ENCODE data around the gene CAPN15.
"Not testable (repeated sequence)": the region's sequence is repeated elsewhere in the genome, so short reads cannot be mapped to it uniquely, and the experiment has no call there.

CAPN15 gene

DNA sequence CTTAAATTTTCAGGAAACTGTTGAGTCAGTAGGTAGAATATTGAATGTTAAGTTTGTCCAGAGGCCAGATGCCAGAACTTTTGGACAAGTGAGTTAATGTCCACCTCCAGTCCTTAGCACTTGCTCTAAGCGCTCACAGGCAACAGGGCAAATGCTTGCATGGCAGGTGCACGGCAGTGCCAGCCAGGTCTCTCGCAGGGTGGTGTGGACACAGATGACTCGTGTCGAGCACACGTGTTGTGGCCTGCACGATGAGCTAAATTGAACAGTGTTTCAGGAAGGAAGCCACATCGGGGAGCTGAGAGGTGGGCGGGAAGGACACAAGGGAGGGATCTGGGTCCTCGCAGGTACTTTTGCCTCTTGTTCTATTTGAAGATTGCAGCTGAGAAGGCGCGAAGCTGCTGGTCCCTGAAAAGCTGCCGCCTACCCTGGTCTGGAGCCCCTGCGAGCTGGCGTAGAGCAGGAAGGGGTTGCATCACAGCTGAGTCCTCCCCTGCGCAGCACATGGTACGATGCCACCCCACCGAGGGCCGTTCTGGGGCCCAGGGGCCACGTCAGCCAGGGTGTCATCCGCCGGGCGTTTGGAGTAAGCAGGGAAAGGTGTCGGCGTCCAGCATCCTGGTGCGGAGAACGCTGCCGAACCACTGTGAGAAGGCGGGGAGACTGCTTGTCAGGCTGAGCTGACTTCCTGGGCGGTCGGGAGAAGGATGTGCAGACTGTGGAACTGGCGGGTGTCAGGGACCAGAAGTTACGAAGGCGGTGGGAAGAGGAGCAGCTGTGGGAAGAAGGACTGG, 68.6 kb downstream of the CAPN15 start:
- TF ChIP-seq, protein P1, sequence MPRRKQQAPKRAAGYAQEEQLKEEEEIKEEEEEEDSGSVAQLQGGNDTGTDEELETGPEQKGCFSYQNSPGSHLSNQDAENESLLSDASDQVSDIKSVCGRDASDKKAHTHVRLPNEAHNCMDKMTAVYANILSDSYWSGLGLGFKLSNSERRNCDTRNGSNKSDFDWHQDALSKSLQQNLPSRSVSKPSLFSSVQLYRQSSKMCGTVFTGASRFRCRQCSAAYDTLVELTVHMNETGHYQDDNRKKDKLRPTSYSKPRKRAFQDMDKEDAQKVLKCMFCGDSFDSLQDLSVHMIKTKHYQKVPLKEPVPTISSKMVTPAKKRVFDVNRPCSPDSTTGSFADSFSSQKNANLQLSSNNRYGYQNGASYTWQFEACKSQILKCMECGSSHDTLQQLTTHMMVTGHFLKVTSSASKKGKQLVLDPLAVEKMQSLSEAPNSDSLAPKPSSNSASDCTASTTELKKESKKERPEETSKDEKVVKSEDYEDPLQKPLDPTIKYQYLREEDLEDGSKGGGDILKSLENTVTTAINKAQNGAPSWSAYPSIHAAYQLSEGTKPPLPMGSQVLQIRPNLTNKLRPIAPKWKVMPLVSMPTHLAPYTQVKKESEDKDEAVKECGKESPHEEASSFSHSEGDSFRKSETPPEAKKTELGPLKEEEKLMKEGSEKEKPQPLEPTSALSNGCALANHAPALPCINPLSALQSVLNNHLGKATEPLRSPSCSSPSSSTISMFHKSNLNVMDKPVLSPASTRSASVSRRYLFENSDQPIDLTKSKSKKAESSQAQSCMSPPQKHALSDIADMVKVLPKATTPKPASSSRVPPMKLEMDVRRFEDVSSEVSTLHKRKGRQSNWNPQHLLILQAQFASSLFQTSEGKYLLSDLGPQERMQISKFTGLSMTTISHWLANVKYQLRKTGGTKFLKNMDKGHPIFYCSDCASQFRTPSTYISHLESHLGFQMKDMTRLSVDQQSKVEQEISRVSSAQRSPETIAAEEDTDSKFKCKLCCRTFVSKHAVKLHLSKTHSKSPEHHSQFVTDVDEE (CRISPR knock-in tag; IDR thresholded peaks at IDR 0.05) = no peak
- TF ChIP-seq ZFP3 (CRISPR knock-in tag; IDR thresholded peaks at IDR 0.05) (no peak), TCF4 (CRISPR knock-in tag; IDR thresholded peaks at IDR 0.05; ENCODE audit: borderline replicate concordance) (no peak), ZNF70 (CRISPR knock-in tag; IDR thresholded peaks at IDR 0.05) (no peak), ESRRG (CRISPR knock-in tag; IDR thresholded peaks at IDR 0.05) (no peak), ARNTL (CRISPR knock-in tag; IDR thresholded peaks at IDR 0.05; ENCODE audit: borderline replicate concordance, low read depth) (no peak), GLIS3 (CRISPR knock-in tag; IDR thresholded peaks at IDR 0.05) (no peak)
- ATAC-seq = no peak

DNA sequence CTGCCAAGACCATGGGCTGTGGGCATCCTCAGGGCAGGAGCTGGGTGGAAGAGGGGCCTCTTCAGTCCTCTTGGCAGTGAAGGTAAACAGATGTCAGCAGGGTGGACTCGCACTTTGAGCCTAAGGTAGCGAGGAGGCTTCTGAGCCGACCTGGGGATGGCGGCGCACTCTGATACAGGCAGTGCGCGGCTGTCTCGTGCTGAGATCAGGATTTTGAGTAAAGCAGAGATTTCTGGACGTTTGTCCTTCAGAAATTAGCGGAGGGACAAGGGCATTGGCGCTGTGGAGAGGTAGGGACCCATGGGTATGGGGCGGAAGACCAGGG, 69.2 kb downstream of the CAPN15 start:
- no peak for TF ChIP-seq TOX (CRISPR knock-in tag; IDR thresholded peaks at IDR 0.05; ENCODE audit: borderline replicate concordance)
- TF ChIP-seq ISL1 (CRISPR knock-in tag; IDR thresholded peaks at IDR 0.05) = no peak
- no peak for TF ChIP-seq ZNF70 (CRISPR knock-in tag; IDR thresholded peaks at IDR 0.05)
- no peak for TF ChIP-seq RARB (CRISPR knock-in tag; IDR thresholded peaks at IDR 0.05)
- TF ChIP-seq, protein P2, sequence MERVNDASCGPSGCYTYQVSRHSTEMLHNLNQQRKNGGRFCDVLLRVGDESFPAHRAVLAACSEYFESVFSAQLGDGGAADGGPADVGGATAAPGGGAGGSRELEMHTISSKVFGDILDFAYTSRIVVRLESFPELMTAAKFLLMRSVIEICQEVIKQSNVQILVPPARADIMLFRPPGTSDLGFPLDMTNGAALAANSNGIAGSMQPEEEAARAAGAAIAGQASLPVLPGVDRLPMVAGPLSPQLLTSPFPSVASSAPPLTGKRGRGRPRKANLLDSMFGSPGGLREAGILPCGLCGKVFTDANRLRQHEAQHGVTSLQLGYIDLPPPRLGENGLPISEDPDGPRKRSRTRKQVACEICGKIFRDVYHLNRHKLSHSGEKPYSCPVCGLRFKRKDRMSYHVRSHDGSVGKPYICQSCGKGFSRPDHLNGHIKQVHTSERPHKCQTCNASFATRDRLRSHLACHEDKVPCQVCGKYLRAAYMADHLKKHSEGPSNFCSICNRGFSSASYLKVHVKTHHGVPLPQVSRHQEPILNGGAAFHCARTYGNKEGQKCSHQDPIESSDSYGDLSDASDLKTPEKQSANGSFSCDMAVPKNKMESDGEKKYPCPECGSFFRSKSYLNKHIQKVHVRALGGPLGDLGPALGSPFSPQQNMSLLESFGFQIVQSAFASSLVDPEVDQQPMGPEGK (CRISPR knock-in tag; IDR thresholded peaks at IDR 0.05; ENCODE audit: borderline replicate concordance) = no peak
- TF ChIP-seq ZNF565 (CRISPR knock-in tag; conservative IDR thresholded peaks at IDR 0.05; ENCODE audit: low read depth) = no peak
- ATAC-seq = no peak

DNA sequence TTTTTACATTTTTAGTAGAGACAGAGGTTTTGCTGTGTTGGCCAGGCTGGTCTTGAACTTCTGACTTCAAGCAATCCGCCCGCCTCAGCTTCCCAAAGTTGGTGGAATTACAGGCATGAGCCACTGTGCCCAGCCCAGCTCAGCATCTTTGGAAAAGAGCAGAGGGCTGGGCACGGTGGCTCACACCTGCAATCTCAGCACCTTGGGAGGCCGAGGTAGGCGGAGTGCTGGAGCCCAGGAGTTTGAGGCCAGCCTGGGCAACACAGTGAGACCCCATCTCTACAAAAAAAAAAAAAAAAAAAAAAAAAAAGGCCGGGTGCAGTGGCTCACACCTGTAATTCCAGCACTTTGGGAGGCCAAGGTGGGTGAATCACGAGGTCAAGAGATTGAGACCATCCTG, 70.1 kb downstream of the CAPN15 start:
- not testable (repeated sequence) for ATAC-seq

DNA sequence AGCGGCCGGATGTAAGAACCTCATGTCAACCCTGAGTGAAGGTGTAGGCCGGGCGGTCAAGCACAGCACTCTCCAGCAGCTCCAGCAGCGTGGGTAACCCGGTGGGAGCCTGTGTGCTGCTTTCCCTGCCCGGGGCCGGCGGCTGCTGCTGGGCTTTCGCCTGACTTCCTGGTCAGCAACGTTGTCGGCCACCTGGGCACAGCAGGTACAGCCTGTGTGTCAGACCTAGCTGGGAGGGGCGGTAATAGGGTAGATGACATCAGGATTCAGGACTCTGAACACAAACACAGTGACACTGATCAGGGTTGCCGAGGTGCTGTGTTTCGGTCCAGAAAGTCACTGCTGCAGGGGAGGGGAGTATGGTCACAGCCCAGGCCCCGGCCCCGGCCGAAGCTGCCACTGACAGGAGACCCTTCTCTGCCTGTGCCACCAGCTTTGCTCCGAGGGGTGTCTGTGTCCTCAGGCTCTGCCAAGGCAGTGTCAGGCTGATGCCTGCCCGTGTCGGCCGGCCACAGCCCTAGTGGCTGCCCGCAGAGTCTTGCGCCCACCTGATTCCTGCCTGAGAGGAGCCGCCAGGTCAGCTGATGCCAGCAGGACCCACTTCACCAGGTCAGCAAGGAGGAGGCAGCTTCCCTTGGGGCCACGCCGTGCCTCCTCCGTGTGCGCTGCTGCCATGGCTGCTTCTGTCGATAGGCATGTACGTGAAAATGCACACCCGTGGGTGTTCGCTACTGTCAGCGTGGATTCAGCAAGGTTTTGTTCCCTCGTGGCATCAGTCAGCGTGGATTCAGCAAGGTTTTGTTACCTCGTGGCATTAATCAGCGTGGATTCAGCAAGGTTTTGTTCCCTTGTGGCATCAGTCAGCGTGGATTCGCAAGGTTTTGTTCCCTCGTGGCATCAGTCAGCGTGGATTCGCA, 71.6 kb downstream of the CAPN15 start:
- no peak for TF ChIP-seq ARNTL (CRISPR knock-in tag; IDR thresholded peaks at IDR 0.05; ENCODE audit: borderline replicate concordance, low read depth)
- ATAC-seq = no peak

DNA sequence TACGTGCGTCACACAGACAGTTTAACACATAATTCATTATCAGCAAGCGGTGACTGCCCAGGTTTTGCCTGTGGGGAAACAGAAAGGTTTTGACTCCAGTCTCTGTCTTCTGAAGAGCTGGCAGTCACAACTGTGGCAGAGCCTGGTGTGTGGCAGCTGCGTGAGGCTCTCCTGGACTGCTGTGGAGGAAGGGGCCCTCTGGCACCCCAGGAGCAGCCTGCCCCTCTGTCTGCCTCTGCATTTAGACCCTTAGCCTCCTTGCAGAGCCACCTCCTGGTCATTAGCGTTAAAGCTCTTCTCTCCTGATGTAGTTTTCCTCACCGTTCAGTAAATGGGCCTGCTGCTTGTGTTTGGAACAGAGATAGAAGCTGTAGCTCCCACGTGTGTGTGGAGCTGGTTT, 73.3 kb downstream of the CAPN15 start:
- TF ChIP-seq RARB (CRISPR knock-in tag; IDR thresholded peaks at IDR 0.05) (no peak), ARNTL (CRISPR knock-in tag; IDR thresholded peaks at IDR 0.05; ENCODE audit: borderline replicate concordance, low read depth) (no peak), TOX (CRISPR knock-in tag; IDR thresholded peaks at IDR 0.05; ENCODE audit: borderline replicate concordance) (no peak), ZC3H10 (CRISPR knock-in tag; IDR thresholded peaks at IDR 0.05) (no peak), BACH2 (CRISPR knock-in tag; IDR thresholded peaks at IDR 0.05; ENCODE audit: borderline replicate concordance) (no peak), ESRRG (CRISPR knock-in tag; IDR thresholded peaks at IDR 0.05) (no peak), GLIS3 (CRISPR knock-in tag; IDR thresholded peaks at IDR 0.05) (no peak), PPARA (CRISPR knock-in tag; IDR thresholded peaks at IDR 0.05; ENCODE audit: borderline replicate concordance) (no peak), CSDC2 (CRISPR knock-in tag; IDR thresholded peaks at IDR 0.05) (no peak), ZNF565 (CRISPR knock-in tag; conservative IDR thresholded peaks at IDR 0.05; ENCODE audit: low read depth) (no peak), SNAI2 (CRISPR knock-in tag; IDR thresholded peaks at IDR 0.05) (no peak), ZFP30 (CRISPR knock-in tag; IDR thresholded peaks at IDR 0.05) (no peak)
- TF ChIP-seq, protein P1 (CRISPR knock-in tag; IDR thresholded peaks at IDR 0.05) = no peak
- TF ChIP-seq, protein P3, sequence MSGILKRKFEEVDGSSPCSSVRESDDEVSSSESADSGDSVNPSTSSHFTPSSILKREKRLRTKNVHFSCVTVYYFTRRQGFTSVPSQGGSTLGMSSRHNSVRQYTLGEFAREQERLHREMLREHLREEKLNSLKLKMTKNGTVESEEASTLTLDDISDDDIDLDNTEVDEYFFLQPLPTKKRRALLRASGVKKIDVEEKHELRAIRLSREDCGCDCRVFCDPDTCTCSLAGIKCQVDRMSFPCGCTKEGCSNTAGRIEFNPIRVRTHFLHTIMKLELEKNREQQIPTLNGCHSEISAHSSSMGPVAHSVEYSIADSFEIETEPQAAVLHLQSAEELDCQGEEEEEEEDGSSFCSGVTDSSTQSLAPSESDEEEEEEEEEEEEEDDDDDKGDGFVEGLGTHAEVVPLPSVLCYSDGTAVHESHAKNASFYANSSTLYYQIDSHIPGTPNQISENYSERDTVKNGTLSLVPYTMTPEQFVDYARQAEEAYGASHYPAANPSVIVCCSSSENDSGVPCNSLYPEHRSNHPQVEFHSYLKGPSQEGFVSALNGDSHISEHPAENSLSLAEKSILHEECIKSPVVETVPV (CRISPR knock-in tag; IDR thresholded peaks at IDR 0.05) = no peak

More for the DNA sequence above, 73.3 kb downstream of the CAPN15 start:
- ATAC-seq = peak; percentile 67
